Gastrocnemius medialis (tissue), 4 donors: Measurements from ENCODE around the gene DPF1. TPM values are rescaled to one million over a fixed set of nuclear protein-coding genes. Genes with fewer than 3 reads are reported as not detected.
A peak's percentile ranks its signal among the peaks of the same experiment; 100 is the strongest.

Experiments
- ATAC-seq, 2 donors: fragments of 150-250 bp; one replicate each; pipeline ENCODE4 v1.9.1; 2016
- DNase-seq, 2 donors: peaks; one replicate each; pipeline ENCODE4 v3.0.0-alpha.2; 2019
- H3K27ac ChIP-seq, 4 donors: fragments of 200-600 bp; sonication (generic); 1 replicate in 1 of 4; 2 replicates in 3 of 4; pipeline ENCODE4 v1.5.1; 2016 to 2018; ENCODE audit warnings: mild to moderate bottlenecking in 2 of 4, moderate library complexity in 1 of 4
- H3K27me3 ChIP-seq, 3 donors: fragments of 200-600 bp; sonication (generic) in 2 of 3; 1 replicate in 1 of 3; 2 replicates in 2 of 3; pipeline versions ENCODE4 v1.5.1 to v1.6.0; 2016 to 2019; ENCODE audit warnings: mild to moderate bottlenecking in 1 of 3, moderate library complexity in 1 of 3
- H3K36me3 ChIP-seq, 2 donors: fragments of 200-600 bp; sonication (generic) in 1 of 2; one replicate each; pipeline ENCODE4 v1.5.1; 2017 to 2018
- H3K4me1 ChIP-seq, 2 donors: fragments of 200-600 bp; sonication (generic) in 1 of 2; one replicate each; pipeline ENCODE4 v1.5.1; 2016 to 2017; ENCODE audit warnings: mild to moderate bottlenecking in 2 of 2
- H3K4me3 ChIP-seq, 4 donors: fragments of 200-600 bp; sonication (generic) in 3 of 4; 1 replicate in 1 of 4; 2 replicates in 3 of 4; pipeline ENCODE4 v1.5.1; 2016 to 2019; ENCODE audit warnings: mild to moderate bottlenecking in 2 of 4
- H3K9me3 ChIP-seq, 3 donors: fragments of 200-600 bp; sonication (generic) in 2 of 3; 1 replicate in 1 of 3; 2 replicates in 2 of 3; pipeline ENCODE4 v1.5.1; 2016 to 2019
- POLR2A ChIP-seq, 2 donors: fragments of 450-650 bp; IDR thresholded peaks; one replicate each; pipeline ENCODE4 v1.6.1; 2017; ENCODE audit warnings: antibody characterized with exemption in 2 of 2, mild to moderate bottlenecking in 2 of 2, moderate library complexity in 2 of 2
- in situ Hi-C, 4 donors: fragments of 200-750 bp; cut with MboI; loops; one replicate each; pipeline versions ENCODE4 v1.15.0 to v1.8.0; 2017; ENCODE audit warnings: low sequenced_read_pairs in 4 of 4
- intact Hi-C: fragments of 100-400 bp; cut with DNase I; formaldehyde crosslinking; loops from one replicate; pipeline ENCODE4 v1.15.1; 2023; ENCODE audit warnings: low total_unique reads
- total RNA-seq, 4 donors: library from RNA; depleted of rRNA; stranded (reverse); fragments of >200 nt; gene quantifications; one replicate each; pipeline versions ENCODE4 v1.1.0 to v1.2.3, GENCODE V29; 2016
- TF ChIP-seq, protein P1 (sequence below), 5 experiments: fragments of 450-650 bp in 3 of 5; fragments of 200-600 bp in 2 of 5; sonication (generic) in 2 of 5; IDR thresholded peaks in 4 of 5; conservative IDR thresholded peaks in 1 of 5; 1 replicate in 4 of 5; 2 replicates in 1 of 5; pipeline ENCODE4 v1.5.1; 2016 to 2019; ENCODE audit warnings: antibody characterized with exemption in 5 of 5, mild to moderate bottlenecking in 3 of 5, moderate library complexity in 3 of 5

The DPF1 gene
- total RNA-seq, 4 donors from 2014 or later, result not detected

DNA sequence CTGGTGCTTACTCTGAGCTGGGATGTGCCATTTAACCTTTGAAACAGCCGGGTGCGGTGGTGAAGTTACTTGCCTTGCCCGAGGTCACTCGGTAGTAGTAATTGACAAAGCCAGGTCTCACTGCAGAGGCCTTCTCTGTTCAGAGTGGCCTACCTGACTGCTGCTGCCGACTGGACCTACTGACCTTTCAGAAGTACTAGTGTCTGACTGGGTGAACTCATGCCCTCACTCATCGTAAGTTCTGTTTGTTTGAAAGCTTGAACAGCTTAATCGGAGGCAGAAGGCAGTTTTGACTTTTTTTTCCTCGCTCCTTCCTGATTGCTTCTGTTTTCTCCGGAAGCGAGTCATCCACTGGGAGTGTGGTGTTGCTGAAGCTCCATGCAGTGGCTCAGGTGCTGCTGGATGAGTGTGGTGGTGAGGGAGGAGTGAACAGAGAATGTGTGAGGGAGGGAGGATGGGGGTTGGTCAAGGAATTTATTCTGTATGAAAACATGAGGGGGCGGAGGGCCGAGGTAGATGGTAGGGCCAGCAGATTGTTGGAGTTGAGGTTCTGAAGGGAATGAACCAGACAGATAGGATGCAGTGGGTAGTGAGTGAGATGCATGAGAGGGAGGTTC lies 43.1 kb upstream of the DPF1 start:
- no peak overlapping the region for H3K27ac ChIP-seq
- peaks cover 0 to 4% of the 10 kb centered on the region in 2 donors for H3K4me1 ChIP-seq
- peaks cover 16 to 23% (median 21%) of the 10 kb centered on the region in 3 donors for H3K27me3 ChIP-seq
- H3K9me3 ChIP-seq, result no peaks in the 10 kb centered on the region
- DNase-seq (no peak), ATAC-seq (no peak)
- in situ Hi-C loops, result no loop called here
- no peaks in the 10 kb centered on the region for H3K36me3 ChIP-seq
- H3K4me3 ChIP-seq, result no peak overlapping the region
- TF ChIP-seq, protein P1, sequence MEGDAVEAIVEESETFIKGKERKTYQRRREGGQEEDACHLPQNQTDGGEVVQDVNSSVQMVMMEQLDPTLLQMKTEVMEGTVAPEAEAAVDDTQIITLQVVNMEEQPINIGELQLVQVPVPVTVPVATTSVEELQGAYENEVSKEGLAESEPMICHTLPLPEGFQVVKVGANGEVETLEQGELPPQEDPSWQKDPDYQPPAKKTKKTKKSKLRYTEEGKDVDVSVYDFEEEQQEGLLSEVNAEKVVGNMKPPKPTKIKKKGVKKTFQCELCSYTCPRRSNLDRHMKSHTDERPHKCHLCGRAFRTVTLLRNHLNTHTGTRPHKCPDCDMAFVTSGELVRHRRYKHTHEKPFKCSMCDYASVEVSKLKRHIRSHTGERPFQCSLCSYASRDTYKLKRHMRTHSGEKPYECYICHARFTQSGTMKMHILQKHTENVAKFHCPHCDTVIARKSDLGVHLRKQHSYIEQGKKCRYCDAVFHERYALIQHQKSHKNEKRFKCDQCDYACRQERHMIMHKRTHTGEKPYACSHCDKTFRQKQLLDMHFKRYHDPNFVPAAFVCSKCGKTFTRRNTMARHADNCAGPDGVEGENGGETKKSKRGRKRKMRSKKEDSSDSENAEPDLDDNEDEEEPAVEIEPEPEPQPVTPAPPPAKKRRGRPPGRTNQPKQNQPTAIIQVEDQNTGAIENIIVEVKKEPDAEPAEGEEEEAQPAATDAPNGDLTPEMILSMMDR (IDR thresholded peaks at IDR 0.05 in 4 of 5, conservative IDR thresholded peaks at IDR 0.05 in 1 of 5), result no peak
- no peak for TF ChIP-seq POLR2A (IDR thresholded peaks at IDR 0.05)
- intact Hi-C loops, result no loop called here

DNA sequence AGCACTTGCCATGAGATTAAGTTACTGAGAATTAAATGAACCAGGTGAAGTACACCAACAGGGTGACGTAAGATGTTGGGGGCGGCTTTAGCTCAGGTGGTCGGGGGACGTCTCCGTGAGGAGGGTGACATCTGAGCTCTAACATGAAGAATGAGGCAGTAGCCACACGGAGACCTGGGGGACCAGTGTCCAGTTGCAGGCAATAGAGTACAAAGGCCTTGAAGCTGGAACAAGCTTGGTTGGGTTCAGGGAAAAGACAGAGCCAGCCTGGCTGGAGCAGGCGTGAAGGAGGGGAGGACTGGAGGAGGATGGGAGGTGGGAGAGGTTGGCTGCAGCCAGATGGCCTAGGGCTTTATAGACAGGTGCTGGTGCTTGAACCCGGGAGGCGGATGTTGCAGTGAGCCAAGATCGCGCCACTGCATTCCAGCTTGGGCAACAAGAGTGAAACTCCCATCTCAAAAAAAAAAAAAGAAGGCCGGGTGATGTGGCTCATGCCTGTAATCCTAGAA lies 42.0 kb upstream of the DPF1 start:
- no peak overlapping the region for H3K27ac ChIP-seq

DNA sequence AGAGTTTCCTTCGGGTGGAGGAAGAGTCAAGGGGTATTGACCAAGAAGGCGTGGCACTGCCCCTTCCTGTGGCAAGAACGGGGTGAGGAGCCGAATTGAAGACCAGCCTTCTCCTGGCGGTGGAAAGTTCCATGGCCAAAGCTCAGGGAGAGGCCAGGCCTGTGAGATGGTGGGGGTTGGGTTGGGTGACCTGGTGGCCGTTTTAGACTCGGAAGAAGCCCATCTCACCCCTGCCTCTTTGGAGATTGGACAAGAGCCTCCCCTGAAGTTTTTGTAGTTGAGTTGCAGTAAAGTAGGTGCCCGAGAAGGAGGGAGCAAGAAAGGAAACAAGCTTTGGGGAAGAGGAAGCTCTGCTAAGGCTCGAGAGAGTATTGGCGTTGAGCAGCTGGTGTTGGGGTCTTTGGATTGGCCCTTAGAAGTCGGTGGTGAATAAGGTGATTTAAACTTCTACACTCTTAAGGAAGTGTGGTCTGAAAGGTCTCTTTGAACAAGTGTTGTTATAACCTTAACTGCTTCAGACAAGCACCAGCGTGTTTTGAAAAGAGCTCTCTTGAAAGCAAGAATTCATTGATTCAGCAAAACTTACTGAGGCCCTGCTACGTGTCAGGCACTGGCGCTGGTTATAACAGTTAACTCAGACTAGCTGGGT lies 41.3 kb upstream of the DPF1 start:
- H3K4me1 ChIP-seq, result peaks cover 0 to 4% of the 10 kb centered on the region in 2 donors
- peak overlapping the region in 1 of 4 donors; percentile 54 for H3K4me3 ChIP-seq
- H3K27ac ChIP-seq, result no peak overlapping the region
- no peaks in the 10 kb centered on the region for H3K36me3 ChIP-seq
- TF ChIP-seq, protein P1 (IDR thresholded peaks at IDR 0.05 in 4 of 5, conservative IDR thresholded peaks at IDR 0.05 in 1 of 5), result no peak
- no peak for TF ChIP-seq POLR2A (IDR thresholded peaks at IDR 0.05)
- no peak for ATAC-seq
- H3K27me3 ChIP-seq, result peaks cover 16 to 23% (median 21%) of the 10 kb centered on the region in 3 donors
- in situ Hi-C loops, result no loop called here
- intact Hi-C loops, result no loop called here
- H3K9me3 ChIP-seq, result no peaks in the 10 kb centered on the region
- DNase-seq, result no peak

More for the DNA sequence above, 42.0 kb upstream of the DPF1 start:
- ATAC-seq, result no peak
- Histone ChIP-seq H3K36me3 (no peaks in the 10 kb centered on the region), H3K4me3 (no peak overlapping the region), H3K9me3 (no peaks in the 10 kb centered on the region), H3K4me1 (peaks cover 0 to 4% of the 10 kb centered on the region in 2 donors), H3K27me3 (peaks cover 16 to 23% (median 21%) of the 10 kb centered on the region in 3 donors)
- TF ChIP-seq, protein P1 (IDR thresholded peaks at IDR 0.05 in 4 of 5, conservative IDR thresholded peaks at IDR 0.05 in 1 of 5), result no peak
- no peak for TF ChIP-seq POLR2A (IDR thresholded peaks at IDR 0.05)
- DNase-seq, result no peak
- intact Hi-C loops (no loop called here), in situ Hi-C loops (no loop called here)

DNA sequence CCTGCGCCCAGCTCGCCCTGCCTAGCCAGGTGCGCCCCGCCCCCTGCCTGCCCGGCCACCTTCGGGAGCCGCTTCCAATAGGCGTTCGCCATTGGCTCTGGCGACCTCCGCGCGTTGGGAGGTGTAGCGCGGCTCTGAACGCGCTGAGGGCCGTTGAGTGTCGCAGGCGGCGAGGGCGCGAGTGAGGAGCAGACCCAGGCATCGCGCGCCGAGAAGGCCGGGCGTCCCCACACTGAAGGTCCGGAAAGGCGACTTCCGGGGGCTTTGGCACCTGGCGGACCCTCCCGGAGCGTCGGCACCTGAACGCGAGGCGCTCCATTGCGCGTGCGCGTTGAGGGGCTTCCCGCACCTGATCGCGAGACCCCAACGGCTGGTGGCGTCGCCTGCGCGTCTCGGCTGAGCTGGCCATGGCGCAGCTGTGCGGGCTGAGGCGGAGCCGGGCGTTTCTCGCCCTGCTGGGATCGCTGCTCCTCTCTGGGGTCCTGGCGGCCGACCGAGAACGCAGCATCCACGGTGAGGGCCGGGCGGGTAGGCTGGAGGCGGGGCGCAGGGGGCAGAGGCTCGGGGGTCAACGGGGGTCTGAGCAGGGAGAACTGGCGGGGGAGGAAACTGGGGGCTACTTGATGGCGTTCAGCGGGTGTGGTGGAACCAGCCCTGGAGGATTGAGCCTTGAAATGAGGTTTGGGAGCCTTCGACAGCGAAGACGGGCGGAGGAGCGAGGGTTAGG lies 40.6 kb upstream of the DPF1 start, which contains the start of gene SPINT2:
TSS of gene SPINT2 (plus strand) at position 88 of the 727 bp plus-strand sequence. CDS start at position 408, 320 bp downstream.
- H3K4me1 ChIP-seq, result peaks cover 0 to 4% of the 10 kb centered on the region in 2 donors
- H3K36me3 ChIP-seq, result no peaks in the 10 kb centered on the region
- no peak within 1 kb of the TSS for H3K27ac ChIP-seq
- in situ Hi-C loops, result no loop called here
- ATAC-seq (no peak), DNase-seq (no peak)
- H3K9me3 ChIP-seq, result no peaks in the 10 kb centered on the region
- TF ChIP-seq, protein P1 (IDR thresholded peaks at IDR 0.05 in 4 of 5, conservative IDR thresholded peaks at IDR 0.05 in 1 of 5), result no peak
- TF ChIP-seq POLR2A (IDR thresholded peaks at IDR 0.05), result no peak
- H3K27me3 ChIP-seq, result peaks cover 16 to 23% (median 21%) of the 10 kb centered on the region in 3 donors
- intact Hi-C loops, result no loop called here
- H3K4me3 ChIP-seq, result peak within 1 kb of the TSS; percentile 31 to 58 (median 54)
